Mucosa of rectum (tissue), 2 donors: Measurements from ENCODE around the gene NCR3LG1.
"Not testable (repeated sequence)": the region's sequence is repeated elsewhere in the genome, so short reads cannot be mapped to it uniquely, and the experiment has no call there.

ENCODE experiments used
- H3K27ac ChIP-seq, 2 donors: one replicate each; pipeline ENCODE4 v1.7.0; 2013; ENCODE audit warnings: inconsistent platforms in 2 of 2, low read depth in 2 of 2, low read length in 2 of 2
- H3K27me3 ChIP-seq, 2 donors: one replicate each; pipeline ENCODE4 v1.7.0; 2013; ENCODE audit warnings: low read length in 2 of 2; ENCODE audit not compliant: control insufficient read depth in 2 of 2, insufficient read depth in 2 of 2
- H3K36me3 ChIP-seq, 2 donors: one replicate each; pipeline ENCODE4 v1.7.0; 2013; ENCODE audit warnings: low read length in 2 of 2; ENCODE audit not compliant: control insufficient read depth in 2 of 2, insufficient read depth in 2 of 2
- H3K4me1 ChIP-seq, 2 donors: one replicate each; pipeline ENCODE4 v1.7.0; 2013; ENCODE audit warnings: low read length in 2 of 2, mild to moderate bottlenecking in 1 of 2; ENCODE audit not compliant: control insufficient read depth in 2 of 2, insufficient read depth in 2 of 2
- H3K4me3 ChIP-seq, 2 donors: one replicate each; pipeline ENCODE4 v1.7.0; 2013; ENCODE audit warnings: low read length in 2 of 2
- H3K9ac ChIP-seq, 2 donors: one replicate each; pipeline ENCODE4 v1.7.0; 2013; ENCODE audit warnings: low read length in 2 of 2, low read depth in 1 of 2, mild to moderate bottlenecking in 1 of 2
- H3K9me3 ChIP-seq, 2 donors: one replicate each; pipeline ENCODE4 v1.7.0; 2013; ENCODE audit warnings: low read length in 2 of 2; ENCODE audit not compliant: control insufficient read depth in 2 of 2
- donor health status: healthy.
- donor health status: Normal muscosa, but diverticular disease.

Gene NCR3LG1

DNA sequence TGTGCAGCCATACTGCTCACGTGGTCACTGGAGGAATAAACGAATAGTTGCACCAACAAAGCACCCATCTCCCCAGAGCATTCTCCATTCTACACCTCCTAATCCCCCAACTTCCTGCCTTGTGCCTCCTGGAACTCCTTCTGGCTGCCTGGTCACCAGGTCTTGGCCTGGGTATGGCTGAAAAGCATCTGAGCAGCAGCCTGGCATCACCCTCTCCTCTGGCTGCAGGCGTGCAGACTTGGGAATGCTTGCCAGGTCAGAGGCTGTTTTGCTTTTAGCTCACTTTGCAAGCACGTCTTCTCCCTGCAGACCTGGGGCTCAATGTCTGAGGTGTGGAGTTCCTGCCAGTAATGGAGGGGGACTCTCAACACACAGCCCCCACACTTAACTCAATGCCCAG, 70.2 kb downstream of the NCR3LG1 start:
- Histone ChIP-seq H3K27me3 (peaks cover 0 to 10% of the 10 kb centered on the region in 2 donors), H3K27ac (no peak overlapping the region), H3K9ac (no peak overlapping the region), H3K4me1 (peaks cover 0 to 7% of the 10 kb centered on the region in 2 donors), H3K36me3 (no peaks in the 10 kb centered on the region), H3K4me3 (no peak overlapping the region), H3K9me3 (no peaks in the 10 kb centered on the region)

DNA sequence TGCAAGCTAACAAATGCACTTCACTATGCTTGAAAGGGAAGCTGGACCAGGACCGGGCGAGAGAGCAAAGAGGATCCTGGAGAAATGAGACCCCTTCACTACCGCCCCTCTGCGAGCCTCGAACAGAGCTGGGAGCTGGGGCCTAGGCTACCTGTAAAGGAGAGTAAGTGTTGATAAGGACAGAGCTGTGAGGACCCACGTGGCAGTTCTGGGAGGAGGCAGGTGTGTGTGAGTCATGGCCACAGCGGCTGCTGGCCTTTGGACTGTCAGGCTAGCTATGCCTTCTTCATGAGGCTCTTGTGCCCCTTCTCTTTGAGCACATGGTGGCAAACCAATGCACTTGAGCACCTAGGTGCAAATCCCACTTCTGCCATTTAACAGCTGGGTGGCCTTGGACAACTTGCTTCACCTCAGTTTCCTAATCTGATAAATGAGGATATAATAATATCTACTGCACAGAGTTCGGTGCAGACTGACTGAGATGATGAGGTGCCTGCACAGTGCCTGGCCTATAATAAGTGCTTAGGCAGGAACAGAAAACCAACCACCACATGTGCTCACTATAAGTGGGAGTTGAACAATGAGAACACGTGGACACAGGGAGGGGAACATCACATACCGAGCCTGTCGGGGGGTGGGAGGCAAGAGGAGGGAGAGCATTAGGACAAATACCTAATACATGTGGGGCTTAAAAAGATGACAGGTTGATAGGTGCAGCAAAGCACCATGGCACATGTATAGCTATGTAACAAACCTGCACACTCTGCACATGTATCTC, 72.1 kb downstream of the NCR3LG1 start:
- Histone ChIP-seq H3K36me3 (no peaks in the 10 kb centered on the region), H3K27ac (no peak overlapping the region), H3K4me1 (peaks cover 0 to 7% of the 10 kb centered on the region in 2 donors), H3K9ac (no peak overlapping the region), H3K4me3 (no peak overlapping the region), H3K27me3 (peaks cover 0 to 10% of the 10 kb centered on the region in 2 donors), H3K9me3 (no peaks in the 10 kb centered on the region)

DNA sequence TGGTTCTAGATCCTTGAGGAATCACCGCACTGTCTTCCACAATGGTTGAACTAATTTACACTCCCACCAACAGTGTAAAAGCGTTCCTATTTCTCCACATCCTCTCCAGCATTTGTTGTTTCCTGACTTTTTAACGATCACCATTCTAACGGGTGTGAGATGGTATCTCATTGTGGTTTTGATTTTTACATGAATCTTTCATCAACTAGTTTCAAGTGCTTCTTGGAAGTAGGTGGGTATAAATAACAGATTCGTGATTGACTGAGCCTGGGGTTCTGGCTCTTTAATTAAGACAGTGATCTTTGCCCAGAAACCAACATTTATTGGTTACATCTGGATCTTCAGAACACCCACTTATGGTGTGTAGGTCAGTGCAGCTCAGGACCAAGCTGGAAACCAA, 74.6 kb downstream of the NCR3LG1 start:
- H3K27me3 ChIP-seq, H3K4me1 ChIP-seq, H3K9ac ChIP-seq, H3K9me3 ChIP-seq, H3K27ac ChIP-seq, H3K4me3 ChIP-seq, H3K36me3 ChIP-seq: not testable (repeated sequence)
